Measurements from ENCODE around the gene GPX4. TPM values are rescaled to one million over a fixed set of nuclear protein-coding genes. Genes with fewer than 3 reads are reported as not detected.

Gene GPX4
- total and polyA plus RNA-seq, 2 of the 13 experiments (the other 11 are each of a cell fraction or from before 2014, with no cell fraction given), result 535 to 613 TPM

GRCh38 chr19:1064661-1065605 is 38.9 kb upstream of the GPX4 start (continued):
- no peak for TF ChIP-seq ATAD3A (CRISPR knock-in tag; IDR thresholded peaks at IDR 0.05)
- TF ChIP-seq, protein P1, sequence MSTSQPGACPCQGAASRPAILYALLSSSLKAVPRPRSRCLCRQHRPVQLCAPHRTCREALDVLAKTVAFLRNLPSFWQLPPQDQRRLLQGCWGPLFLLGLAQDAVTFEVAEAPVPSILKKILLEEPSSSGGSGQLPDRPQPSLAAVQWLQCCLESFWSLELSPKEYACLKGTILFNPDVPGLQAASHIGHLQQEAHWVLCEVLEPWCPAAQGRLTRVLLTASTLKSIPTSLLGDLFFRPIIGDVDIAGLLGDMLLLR (CRISPR knock-in tag; IDR thresholded peaks at IDR 0.05), result peak; percentile 36
- TF ChIP-seq, protein P2, sequence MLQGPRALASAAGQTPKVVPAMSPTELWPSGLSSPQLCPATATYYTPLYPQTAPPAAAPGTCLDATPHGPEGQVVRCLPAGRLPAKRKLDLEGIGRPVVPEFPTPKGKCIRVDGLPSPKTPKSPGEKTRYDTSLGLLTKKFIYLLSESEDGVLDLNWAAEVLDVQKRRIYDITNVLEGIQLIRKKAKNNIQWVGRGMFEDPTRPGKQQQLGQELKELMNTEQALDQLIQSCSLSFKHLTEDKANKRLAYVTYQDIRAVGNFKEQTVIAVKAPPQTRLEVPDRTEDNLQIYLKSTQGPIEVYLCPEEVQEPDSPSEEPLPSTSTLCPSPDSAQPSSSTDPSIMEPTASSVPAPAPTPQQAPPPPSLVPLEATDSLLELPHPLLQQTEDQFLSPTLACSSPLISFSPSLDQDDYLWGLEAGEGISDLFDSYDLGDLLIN (CRISPR knock-in tag; IDR thresholded peaks at IDR 0.05; ENCODE audit: borderline replicate concordance), result no peak
- TF ChIP-seq ZSCAN21 (CRISPR knock-in tag; IDR thresholded peaks at IDR 0.05; ENCODE audit: borderline replicate concordance), result 0 out of 2 replicates have a peak, but pooled peaks have one; percentile 20
- TF ChIP-seq, protein P3, sequence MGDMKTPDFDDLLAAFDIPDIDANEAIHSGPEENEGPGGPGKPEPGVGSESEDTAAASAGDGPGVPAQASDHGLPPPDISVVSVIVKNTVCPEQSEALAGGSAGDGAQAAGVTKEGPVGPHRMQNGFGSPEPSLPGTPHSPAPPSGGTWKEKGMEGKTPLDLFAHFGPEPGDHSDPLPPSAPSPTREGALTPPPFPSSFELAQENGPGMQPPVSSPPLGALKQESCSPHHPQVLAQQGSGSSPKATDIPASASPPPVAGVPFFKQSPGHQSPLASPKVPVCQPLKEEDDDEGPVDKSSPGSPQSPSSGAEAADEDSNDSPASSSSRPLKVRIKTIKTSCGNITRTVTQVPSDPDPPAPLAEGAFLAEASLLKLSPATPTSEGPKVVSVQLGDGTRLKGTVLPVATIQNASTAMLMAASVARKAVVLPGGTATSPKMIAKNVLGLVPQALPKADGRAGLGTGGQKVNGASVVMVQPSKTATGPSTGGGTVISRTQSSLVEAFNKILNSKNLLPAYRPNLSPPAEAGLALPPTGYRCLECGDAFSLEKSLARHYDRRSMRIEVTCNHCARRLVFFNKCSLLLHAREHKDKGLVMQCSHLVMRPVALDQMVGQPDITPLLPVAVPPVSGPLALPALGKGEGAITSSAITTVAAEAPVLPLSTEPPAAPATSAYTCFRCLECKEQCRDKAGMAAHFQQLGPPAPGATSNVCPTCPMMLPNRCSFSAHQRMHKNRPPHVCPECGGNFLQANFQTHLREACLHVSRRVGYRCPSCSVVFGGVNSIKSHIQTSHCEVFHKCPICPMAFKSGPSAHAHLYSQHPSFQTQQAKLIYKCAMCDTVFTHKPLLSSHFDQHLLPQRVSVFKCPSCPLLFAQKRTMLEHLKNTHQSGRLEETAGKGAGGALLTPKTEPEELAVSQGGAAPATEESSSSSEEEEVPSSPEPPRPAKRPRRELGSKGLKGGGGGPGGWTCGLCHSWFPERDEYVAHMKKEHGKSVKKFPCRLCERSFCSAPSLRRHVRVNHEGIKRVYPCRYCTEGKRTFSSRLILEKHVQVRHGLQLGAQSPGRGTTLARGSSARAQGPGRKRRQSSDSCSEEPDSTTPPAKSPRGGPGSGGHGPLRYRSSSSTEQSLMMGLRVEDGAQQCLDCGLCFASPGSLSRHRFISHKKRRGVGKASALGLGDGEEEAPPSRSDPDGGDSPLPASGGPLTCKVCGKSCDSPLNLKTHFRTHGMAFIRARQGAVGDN (CRISPR knock-in tag; IDR thresholded peaks at IDR 0.05), result peak; percentile 90
- peak; percentile 91 for TF ChIP-seq ZNF564 (CRISPR knock-in tag; IDR thresholded peaks at IDR 0.05)
- TF ChIP-seq, protein P4, sequence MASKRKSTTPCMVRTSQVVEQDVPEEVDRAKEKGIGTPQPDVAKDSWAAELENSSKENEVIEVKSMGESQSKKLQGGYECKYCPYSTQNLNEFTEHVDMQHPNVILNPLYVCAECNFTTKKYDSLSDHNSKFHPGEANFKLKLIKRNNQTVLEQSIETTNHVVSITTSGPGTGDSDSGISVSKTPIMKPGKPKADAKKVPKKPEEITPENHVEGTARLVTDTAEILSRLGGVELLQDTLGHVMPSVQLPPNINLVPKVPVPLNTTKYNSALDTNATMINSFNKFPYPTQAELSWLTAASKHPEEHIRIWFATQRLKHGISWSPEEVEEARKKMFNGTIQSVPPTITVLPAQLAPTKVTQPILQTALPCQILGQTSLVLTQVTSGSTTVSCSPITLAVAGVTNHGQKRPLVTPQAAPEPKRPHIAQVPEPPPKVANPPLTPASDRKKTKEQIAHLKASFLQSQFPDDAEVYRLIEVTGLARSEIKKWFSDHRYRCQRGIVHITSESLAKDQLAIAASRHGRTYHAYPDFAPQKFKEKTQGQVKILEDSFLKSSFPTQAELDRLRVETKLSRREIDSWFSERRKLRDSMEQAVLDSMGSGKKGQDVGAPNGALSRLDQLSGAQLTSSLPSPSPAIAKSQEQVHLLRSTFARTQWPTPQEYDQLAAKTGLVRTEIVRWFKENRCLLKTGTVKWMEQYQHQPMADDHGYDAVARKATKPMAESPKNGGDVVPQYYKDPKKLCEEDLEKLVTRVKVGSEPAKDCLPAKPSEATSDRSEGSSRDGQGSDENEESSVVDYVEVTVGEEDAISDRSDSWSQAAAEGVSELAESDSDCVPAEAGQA (IDR thresholded peaks at IDR 0.05; ENCODE audit: low read depth), result no peak
- TF ChIP-seq, protein P4 (CRISPR knock-in tag; IDR thresholded peaks at IDR 0.05; ENCODE audit: borderline replicate concordance), result no peak
- TF ChIP-seq GPN1 (CRISPR knock-in tag; IDR thresholded peaks at IDR 0.05; ENCODE audit: borderline replicate concordance), result no peak
- TF ChIP-seq ZNF644 (CRISPR knock-in tag; IDR thresholded peaks at IDR 0.05; ENCODE audit: low read depth), result no peak
- TF ChIP-seq SNAPC2 (CRISPR knock-in tag; IDR thresholded peaks at IDR 0.05), result no peak
- TF ChIP-seq ZNF274 (CRISPR knock-in tag; IDR thresholded peaks at IDR 0.05), result peak; percentile 41; the same call in 1 of the 2 replicates
- TF ChIP-seq PAWR (CRISPR knock-in tag; IDR thresholded peaks at IDR 0.05; ENCODE audit: borderline replicate concordance), result no peak
- no peak for TF ChIP-seq CENPX (CRISPR knock-in tag; IDR thresholded peaks at IDR 0.05)
- TF ChIP-seq FOSL1 (CRISPR knock-in tag; IDR thresholded peaks at IDR 0.05; ENCODE audit: borderline replicate concordance), result no peak
